ENCODE results near the gene SLC35F6.

SLC35F6 gene, protein sequence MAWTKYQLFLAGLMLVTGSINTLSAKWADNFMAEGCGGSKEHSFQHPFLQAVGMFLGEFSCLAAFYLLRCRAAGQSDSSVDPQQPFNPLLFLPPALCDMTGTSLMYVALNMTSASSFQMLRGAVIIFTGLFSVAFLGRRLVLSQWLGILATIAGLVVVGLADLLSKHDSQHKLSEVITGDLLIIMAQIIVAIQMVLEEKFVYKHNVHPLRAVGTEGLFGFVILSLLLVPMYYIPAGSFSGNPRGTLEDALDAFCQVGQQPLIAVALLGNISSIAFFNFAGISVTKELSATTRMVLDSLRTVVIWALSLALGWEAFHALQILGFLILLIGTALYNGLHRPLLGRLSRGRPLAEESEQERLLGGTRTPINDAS

DNA sequence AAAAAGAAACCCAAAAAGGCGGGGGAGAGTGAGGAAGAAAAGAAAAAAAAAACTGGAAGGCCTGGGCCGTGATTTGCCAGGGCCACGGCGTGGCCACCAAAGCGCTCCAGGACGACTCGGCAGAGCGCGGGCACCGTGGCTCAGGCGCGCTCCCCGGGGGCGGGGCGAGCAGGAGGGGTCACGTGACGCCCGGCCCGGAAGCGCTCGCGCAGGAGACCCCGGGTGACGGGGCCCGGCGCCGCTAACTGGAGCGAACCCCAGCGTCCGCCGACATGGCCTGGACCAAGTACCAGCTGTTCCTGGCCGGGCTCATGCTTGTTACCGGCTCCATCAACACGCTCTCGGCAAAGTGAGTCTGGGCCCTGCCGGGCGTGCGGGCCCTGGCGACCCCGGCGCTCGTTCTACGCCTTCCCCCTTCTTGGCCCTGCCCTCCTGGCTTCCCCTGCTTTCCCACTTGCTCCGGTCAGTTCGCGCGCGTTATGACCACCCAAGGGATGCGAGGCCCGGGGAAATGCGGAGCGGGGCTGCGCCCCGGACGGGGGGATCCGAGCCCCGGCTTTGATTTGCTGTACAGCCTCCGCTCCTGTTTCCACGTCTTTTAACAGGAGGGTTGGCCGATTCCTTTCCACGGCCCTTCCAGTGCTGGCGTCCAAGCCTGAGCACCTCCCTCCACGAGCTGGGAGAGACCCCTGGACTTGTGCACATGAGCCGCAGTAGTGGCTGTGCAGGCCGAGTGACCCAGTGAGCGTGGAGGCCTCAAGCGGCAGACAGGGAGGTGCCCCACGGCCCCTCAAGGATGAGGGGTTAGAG lies at the start of gene SLC35F6:
SLC35F6 (plus strand) TSS at position 207 of the 810 bp plus-strand sequence; CDS start at position 273, 66 bp downstream.
- DNase-seq (ENCODE audit: low read depth in 2 of 3, low spot score in 2 of 3), result peak; percentile 60 to 68 (median 62)

DNA sequence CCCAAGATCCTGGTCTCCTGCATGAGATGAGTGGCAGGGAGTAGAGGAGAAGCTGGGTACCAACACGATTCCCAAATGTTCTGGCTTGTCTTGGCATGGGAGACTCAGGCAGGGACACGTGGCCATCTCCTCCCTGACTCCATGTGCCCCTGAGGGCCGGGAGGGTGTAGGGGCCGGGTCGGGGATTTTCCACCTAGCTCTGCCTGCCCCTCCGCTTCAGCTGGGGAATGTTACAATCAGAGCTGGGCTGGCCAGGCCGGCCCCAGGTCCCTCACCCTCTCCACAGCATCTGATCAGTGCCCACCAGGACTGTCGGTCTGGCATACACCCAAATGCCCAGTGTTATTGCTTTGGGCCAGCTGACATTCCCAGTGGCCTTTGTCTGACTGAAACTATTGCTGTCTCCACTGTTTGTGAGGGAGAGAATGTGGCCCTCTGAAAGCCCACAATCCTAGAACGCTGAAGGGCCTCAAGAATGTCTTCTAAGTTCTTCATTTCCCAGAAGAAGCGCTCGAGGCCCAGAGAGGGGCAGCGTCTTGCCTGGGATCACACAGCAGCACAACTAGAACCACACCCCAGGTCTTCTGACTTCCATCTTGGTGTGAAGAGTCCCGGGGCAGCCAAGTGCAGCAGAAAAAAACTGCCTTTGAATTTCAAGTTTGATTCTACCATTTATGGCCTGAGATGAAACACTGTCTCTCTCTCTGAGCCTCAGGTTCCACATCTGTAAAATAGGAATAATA lies 48.4 kb upstream of the SLC35F6 start:
- no peak for DNase-seq (ENCODE audit: low read depth in 2 of 3, low spot score in 2 of 3)

DNA sequence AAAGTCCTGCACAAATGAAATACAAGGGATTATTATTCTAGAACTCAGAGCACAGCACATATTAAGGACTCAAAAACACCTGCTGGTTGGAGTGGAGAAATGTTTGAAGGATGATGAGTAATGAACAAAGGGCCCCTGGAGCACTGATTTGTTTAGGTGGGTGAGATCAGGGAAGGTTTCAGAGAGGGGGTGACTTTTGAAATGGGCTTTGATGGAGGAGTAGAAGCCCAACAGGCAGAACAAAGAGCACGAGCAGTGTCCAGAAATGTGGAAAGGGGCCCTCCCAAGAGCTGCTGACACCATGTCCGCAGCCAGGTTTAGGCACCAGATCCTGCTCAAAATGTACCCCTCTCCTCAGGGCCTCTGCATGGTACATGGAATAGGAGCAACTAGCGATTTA lies 47.7 kb upstream of the SLC35F6 start:
- DNase-seq (ENCODE audit: low read depth in 2 of 3, low spot score in 2 of 3), result no peak

DNA sequence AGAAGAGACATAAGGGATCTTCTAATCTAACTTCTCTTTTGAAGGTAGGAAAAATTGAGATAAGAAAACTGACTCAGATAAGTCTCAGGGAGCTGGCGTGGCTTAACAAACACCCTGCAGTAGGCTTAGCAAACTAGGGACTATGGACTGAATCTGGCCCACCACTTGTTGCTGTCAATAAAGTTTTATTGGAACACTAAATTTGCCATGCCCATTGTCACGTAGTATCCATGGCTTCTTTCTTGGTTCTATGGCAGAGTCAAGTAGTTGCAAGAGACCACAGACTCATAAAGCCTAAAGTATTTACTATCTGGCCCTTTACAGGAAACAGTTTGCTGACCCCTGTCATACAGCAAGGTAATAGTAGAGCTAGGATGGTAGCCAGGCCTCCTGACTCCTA lies 47.3 kb upstream of the SLC35F6 start:
- DNase-seq (ENCODE audit: low read depth in 2 of 3, low spot score in 2 of 3), result no peak

DNA sequence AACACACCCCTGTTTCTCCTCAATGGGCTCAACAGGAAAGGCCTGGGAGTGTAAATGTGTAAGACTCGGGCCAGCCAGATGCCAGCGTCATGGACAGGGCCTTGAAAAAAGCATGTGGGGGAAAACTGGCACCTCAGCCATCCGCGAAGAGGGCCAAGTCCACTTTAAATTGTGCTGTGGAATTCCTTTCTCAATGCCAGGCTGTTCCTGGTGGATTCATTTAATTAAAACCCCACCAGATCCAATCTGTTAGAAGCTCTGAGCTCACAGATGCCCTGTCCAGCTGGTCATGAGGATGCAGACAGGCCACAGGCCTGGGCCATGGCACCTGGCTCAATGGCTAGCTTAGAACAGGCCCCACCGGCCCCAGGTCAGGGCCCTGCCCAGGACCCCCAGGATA lies 46.7 kb upstream of the SLC35F6 start:
- DNase-seq (ENCODE audit: low read depth in 2 of 3, low spot score in 2 of 3), result no peak

DNA sequence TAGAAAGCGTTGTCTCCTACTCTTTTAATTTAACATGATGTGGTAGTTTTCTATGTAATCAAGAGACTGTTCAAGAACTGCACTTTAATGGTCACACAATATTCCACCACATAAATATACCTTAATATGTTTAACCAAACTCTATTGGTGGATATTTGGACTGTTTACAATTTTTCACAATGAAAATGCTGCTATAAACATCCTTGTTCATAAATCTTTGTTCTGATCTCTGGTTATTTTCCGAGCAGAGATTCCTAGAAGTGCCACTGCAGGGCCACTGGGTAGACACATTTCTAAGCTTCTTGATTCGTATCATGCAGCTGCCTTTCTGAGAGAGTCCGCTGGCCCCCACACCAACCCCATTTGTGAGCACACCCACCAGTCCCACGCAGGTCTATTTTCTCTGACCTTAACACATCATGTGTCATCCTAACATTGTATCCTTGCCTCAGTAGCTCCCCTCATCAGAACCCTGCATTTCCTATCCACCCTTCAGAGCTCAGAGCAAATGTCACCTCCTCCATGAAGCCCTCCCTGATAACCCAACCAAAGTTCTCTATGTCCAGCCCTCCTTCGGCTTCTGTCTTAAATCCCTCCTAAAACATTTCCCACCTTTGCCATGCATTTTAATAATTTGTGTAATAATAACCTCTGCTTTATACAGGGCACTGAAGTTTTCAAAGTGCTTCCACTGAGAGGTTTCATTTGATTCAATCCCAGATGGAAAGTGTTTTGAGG lies 45.0 kb upstream of the SLC35F6 start:
- DNase-seq (ENCODE audit: low read depth in 2 of 3, low spot score in 2 of 3), result no peak

DNA sequence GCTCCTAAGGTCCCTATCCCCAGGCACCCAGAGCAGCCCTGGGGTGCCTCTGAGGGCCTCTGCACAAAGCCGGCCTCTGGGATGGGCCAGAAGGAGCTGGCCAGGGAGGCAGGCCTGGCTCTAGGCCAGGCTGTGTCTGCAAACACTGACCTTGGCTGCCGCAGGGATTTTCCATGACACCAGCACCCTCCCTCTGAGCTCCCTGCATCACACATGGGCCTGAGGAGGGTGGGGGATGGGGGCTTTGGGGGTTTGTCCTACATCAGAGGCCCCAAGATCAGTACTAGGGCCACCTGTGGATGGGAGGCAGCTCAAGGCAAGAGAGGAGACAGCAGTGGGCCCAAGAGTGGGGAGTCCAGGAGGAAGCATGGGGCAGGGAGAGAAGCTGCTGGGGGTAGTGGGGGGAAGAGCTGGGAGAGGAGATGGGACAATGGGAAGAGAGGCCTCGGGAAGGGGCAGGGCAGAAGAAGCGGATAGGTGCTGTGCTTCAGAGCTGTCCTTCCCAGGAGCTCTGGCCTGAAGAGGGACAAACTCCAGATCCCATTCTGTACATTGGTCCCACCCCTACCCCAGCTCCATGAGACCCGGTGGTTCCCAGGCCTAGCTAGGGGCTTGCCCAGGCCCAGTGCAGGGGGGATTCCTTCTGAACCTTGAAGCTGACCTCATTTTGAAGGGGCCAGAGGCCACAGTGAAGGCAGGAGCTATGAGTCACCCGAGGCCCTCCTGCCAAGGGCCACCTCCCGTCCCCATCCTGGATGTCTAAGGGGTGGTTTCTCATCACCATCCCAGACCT lies 43.6 kb upstream of the SLC35F6 start:
- no peak for DNase-seq (ENCODE audit: low read depth in 2 of 3, low spot score in 2 of 3)

DNA sequence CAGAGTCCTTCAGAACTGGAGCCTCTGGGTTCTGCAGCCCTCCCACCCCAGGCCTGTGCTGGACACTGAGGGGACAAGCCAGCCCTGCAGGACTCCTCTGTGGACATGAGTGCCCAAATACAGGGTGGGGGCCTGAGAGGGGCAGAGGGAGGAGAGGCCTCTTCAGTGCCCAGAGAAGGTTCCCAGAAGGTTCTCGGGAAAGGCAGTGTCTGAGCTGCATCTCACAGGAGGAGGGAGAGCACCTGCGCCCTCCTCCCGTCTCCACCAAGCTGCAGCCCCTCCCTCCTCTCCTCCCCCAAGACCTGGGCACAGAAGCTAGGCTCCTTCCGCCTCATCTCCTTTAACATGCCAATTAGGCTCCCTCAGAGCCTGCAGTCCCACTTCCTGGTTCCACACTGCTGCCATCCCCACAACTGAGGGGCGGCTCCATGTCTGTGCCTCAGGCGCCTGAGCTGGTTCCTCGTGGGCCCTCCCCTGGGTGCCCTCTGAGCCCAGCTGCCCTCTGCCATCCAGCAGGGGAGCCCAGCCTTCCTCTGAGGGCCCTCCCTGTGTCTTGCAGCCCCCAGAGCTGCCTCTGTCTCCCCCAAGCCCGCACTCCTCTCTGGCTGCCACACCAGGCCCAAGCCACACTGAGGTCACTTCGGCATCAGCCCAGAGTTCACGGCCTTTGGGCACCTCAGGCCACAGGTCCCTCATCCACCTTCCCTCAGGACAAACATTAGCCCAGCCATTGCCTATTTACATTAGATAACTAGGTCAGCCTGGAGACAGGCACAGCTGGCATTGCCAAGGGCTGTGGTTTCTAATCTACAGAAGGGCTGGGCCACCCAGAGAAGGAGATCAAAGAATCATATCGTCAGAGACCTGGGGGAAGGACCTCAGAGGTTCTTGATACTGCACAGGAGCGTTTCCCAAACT lies 42.7 kb upstream of the SLC35F6 start:
- DNase-seq (ENCODE audit: low read depth in 2 of 3, low spot score in 2 of 3), result no peak

DNA sequence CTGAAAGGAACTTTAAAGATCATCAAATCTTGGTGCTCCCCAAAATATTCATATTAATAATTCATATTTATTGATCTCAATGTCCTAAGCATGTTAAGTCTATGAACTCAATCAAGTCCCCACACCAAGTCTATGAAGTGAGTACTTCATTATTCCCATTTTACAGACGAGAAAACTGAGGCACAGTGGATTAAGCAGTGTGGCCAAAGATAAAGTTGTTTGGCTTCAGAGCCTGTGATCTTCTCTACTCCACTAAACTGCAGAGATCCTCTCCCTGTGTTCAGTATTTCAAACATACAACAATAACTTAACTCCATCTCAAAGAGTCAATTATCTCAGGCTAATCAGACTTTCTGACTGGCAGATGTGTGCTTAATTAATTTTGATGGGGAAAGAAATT lies 41.8 kb upstream of the SLC35F6 start:
- no peak for DNase-seq (ENCODE audit: low read depth in 2 of 3, low spot score in 2 of 3)

DNA sequence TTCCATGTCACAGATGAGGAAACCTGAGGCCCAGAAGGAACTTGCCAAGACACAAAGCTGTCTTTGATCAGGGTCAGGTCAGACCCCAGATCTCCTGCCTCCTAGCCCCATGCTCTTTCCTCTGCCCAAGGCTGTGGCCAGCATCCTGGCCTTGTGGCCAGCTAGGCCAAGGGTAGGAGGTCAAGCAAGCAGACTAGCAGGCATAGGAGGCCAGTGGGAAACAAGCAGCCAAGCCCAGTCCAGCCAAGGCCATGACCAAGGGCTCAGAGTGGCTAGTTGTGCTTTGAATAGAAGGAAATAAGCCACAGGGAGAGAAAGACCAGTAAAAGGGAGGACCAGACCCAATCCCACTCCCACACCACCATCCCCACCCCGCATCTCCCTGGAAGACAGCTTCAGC lies 41.2 kb upstream of the SLC35F6 start:
- no peak for DNase-seq (ENCODE audit: low read depth in 2 of 3, low spot score in 2 of 3)

DNA sequence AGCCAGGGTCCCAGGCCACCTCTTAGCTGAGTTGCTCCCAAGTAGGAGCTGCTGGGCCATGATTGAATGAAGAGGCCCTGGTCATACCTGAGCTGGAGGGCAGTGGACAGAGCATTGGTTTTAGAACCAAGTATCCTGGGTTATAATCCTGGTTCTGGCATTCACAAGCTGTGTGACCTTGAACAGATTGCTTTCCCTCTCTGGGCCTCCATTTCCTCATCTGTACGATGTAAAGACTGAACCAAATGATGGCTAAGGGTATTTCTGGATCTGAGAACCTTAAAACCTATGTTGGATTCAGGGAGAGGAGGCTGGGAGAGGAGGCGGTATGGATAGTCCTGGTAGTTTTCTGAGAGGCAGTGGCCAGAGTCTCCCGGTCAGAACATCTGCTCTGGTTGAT lies 40.6 kb upstream of the SLC35F6 start:
- no peak for DNase-seq (ENCODE audit: low read depth in 2 of 3, low spot score in 2 of 3)

DNA sequence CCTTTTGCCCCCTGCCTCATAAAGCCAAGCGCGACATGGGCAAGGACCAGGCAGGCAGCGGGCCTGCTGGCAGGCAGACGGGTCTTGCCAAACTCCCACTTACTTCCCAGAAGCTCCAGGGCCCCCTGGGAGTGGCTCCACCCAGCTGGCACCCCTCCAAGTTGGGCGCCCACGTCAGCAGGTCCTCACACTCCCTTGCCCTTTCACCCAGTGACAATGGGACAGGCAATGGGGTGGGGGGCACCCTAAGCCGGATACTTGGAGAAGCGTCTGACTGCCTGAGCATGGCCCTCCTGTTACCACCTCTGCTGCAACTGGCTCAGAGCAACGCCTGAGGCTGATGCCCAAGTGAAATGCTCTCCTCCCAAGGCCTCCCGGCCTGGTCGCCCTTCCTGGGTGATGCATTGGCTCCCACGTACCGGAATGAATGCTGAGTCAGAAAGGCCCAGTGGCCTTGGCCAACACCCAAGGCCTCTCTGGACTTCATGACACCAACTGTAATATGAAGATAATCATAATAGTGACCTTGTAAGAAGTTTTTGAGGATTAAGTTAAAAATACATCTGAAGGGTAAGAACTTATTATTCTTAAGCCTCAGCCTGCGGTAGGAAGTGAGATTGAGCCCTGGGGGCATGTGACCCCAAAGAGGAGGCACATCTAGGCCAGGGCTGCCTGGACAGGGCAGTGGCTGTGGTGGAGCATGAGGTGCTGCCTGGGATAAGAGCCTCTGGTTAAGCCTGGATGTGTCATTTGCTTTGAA lies 39.9 kb upstream of the SLC35F6 start:
- no peak for DNase-seq (ENCODE audit: low read depth in 2 of 3, low spot score in 2 of 3)

DNA sequence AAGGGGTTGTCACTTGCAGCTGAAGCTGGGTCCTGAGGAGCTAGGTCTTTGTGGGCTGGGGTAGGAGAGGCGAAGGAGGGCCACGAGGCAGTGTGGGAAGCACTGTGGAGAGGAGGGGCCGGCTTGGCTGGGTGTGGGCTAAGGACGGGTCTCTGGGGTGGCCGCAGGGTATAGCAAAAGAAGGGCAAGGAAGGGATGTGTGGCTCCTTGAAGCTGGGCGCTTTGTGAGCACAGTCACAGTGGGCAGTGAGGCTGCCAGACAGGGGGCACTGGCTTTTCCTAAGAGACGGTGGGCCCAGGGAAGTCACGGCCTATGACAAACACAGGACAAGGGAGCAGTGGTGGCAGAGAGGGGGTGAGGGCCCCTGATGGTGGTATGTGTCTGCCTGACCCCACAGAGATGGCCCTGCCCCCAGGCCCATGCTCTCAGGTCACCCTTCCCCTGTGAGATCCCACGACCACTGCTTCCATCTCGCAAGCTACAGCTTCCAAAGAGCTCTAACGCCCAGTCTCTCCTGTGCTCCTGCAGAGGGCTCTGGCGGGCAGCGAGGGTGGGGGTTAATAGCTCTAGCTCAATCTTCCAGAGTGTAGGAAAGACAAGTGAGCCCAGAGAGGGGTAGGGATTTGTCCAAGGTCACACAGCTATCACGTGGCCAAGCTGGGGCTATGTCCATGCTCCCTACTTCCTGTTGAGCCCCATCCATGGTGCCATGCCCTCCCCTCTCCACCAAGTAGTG lies 39.1 kb upstream of the SLC35F6 start:
- DNase-seq (ENCODE audit: low read depth in 2 of 3, low spot score in 2 of 3), result no peak

DNA sequence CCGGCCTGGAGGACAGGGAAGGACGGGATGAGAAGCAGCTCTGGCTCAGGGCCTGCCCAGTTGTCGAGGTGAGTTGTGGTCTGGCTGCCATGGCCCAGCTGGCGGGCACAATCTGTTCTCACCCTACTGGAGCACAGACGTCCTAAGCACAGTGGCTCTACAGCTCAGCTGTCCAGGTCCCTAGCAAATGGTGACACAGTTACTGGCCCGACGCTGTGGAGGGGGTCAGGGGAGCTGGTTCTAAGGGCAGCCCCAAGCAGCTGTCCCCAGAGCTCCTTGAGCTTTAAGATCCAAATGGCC lies 38.6 kb upstream of the SLC35F6 start:
- no peak for DNase-seq (ENCODE audit: low read depth in 2 of 3, low spot score in 2 of 3)

DNA sequence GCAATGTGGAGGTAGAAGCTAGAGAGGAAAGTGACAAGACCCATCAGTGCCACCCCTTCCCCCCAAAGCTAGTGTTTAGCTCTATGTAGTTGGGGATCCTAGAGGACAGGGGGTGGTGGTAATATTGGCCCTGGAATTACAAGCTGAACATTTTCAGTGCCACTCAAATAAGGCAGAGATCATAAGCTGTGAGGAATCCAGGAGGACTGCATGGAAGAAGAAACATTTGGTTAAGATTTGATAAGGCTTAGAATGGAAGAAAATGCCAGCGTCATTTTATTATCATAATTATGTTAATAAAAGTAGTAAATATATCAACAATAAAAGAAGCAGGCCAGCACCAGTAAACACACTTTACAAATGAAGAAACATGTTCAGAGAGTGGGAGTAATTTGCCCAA lies 37.9 kb upstream of the SLC35F6 start:
- no peak for DNase-seq (ENCODE audit: low read depth in 2 of 3, low spot score in 2 of 3)

DNA sequence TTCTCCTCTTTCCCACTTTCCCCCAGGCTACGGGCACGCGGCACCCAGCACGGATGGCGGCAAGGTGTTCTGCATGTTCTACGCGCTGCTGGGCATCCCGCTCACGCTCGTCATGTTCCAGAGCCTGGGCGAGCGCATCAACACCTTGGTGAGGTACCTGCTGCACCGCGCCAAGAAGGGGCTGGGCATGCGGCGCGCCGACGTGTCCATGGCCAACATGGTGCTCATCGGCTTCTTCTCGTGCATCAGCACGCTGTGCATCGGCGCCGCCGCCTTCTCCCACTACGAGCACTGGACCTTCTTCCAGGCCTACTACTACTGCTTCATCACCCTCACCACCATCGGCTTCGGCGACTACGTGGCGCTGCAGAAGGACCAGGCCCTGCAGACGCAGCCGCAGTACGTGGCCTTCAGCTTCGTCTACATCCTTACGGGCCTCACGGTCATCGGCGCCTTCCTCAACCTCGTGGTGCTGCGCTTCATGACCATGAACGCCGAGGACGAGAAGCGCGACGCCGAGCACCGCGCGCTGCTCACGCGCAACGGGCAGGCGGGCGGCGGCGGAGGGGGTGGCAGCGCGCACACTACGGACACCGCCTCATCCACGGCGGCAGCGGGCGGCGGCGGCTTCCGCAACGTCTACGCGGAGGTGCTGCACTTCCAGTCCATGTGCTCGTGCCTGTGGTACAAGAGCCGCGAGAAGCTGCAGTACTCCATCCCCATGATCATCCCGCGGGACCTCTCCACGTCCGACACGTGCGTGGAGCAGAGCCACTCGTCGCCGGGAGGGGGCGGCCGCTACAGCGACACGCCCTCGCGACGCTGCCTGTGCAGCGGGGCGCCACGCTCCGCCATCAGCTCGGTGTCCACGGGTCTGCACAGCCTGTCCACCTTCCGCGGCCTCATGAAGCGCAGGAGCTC lies 36.2 kb upstream of the SLC35F6 start:
- no peak for DNase-seq (ENCODE audit: low read depth in 2 of 3, low spot score in 2 of 3)

DNA sequence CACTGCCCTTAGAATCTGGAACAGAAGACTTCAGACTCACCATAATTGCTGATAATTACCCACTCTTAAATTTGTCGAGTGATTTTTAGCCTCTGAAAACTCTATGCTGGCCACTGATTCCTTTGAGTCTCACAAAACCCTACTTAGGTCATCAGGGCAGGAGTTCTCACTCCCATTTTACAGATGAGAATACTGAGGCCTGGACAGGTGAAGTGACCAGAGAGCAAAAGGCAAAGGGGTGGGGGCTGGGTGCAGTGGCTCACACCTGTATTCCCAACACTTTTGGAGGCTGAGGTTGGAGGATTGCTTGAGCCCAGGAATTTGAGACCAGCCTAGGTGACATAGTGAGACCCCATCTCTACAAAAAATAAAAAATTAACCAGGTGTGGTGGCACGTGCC lies 34.8 kb upstream of the SLC35F6 start:
- DNase-seq (ENCODE audit: low read depth in 2 of 3, low spot score in 2 of 3), result no peak

All from activated CD8-positive, alpha-beta memory T cell treated with anti-CD3 and anti-CD28 coated beads for 48 hours (primary cell).